Caco-2 (cell line): ENCODE data around the gene CEP83. TPM values are rescaled to one million over a fixed set of nuclear protein-coding genes. Genes with fewer than 3 reads are reported as not detected.

ENCODE experiments used
- BruUV-seq: library from RNA; stranded (reverse); fragments of 400-500 nt; replicated peaks from 2 replicates; lab custom pipeline; 2021; lab: Mats Ljungman, UMichigan
- CTCF ChIA-PET: fragments of 300-600 bp; sonication (Branson Sonifier 250); formaldehyde crosslinking; loops from one replicate; lab custom pipeline; 2022; ENCODE audit warnings: antibody characterized with exemption; lab: Charles Lee
- POLR2A ChIA-PET: fragments of 300-600 bp; sonication (Branson Sonifier 250); formaldehyde crosslinking; loops from one replicate; lab custom pipeline; 2022; ENCODE audit warnings: antibody characterized with exemption; lab: Charles Lee
- DNase-seq, 2 experiments: peaks; one replicate each; pipeline versions ENCODE4 v3.0.0 to v3.0.0-alpha.2; 2020 to 2022
- H3K27me3 ChIP-seq: replicated peaks from 2 replicates; pipeline ENCODE4 v1.6.0; 2011; ENCODE audit warnings: low read length; ENCODE audit not compliant: control insufficient read depth, insufficient read depth
- H3K36me3 ChIP-seq: 2 replicates; pipeline ENCODE4 v1.5.1; 2011; ENCODE audit warnings: low read length; ENCODE audit not compliant: control insufficient read depth, insufficient read depth
- H3K4me1 ChIP-seq: fragments of 250-450 bp; sonication (Bioruptor Pico); 2 replicates; pipeline ENCODE4 v1.5.1; 2020; ENCODE audit warnings: mild to moderate bottlenecking
- H3K4me3 ChIP-seq: 2 replicates; pipeline ENCODE4 v1.5.1; 2011; ENCODE audit warnings: low read depth, mild to moderate bottlenecking, control low read depth, low read length
- H3K9me3 ChIP-seq: fragments of 250-450 bp; sonication (Bioruptor Pico); 2 replicates; pipeline ENCODE4 v1.5.1; 2020; ENCODE audit warnings: mild to moderate bottlenecking, moderate library complexity
- H3K27ac Mint-ChIP-seq: one replicate; pipeline ENCODE4 v1.8.0; 2022; ENCODE audit warnings: mixed read lengths; ENCODE audit not compliant: unreplicated experiment
- H3K27me3 Mint-ChIP-seq: one replicate; pipeline ENCODE4 v1.8.0; 2022; ENCODE audit warnings: mixed read lengths; ENCODE audit not compliant: insufficient read depth, unreplicated experiment
- H3K36me3 Mint-ChIP-seq: one replicate; pipeline ENCODE4 v1.8.0; 2022; ENCODE audit warnings: mild to moderate bottlenecking, mixed read lengths; ENCODE audit not compliant: insufficient read depth, unreplicated experiment
- H3K4me1 Mint-ChIP-seq: one replicate; pipeline ENCODE4 v1.8.0; 2022; ENCODE audit warnings: low read depth, mixed read lengths; ENCODE audit not compliant: unreplicated experiment
- H3K4me3 Mint-ChIP-seq: one replicate; pipeline ENCODE4 v1.8.0; 2022; ENCODE audit warnings: mild to moderate bottlenecking, moderate library complexity, mixed read lengths; ENCODE audit not compliant: unreplicated experiment
- H3K9me3 Mint-ChIP-seq: one replicate; pipeline ENCODE4 v1.8.0; 2022; ENCODE audit warnings: mixed read lengths; ENCODE audit not compliant: unreplicated experiment
- CTCF ChIP-seq, 2 experiments: fragments of 200-600 bp in 1 of 2; IDR thresholded peaks; 1 replicate in 1 of 2; 2 replicates in 1 of 2; pipeline versions ENCODE4 v1.5.1 to v1.8.0; 2011 to 2022; ENCODE audit warnings: antibody characterized with exemption in 1 of 2, control low read depth in 1 of 2, inconsistent platforms in 1 of 2, low read depth in 1 of 2, low read length in 1 of 2, mild to moderate bottlenecking in 1 of 2, moderate library complexity in 1 of 2; ENCODE audit not compliant: insufficient read depth in 1 of 2, severe bottlenecking in 1 of 2, unreplicated experiment in 1 of 2
- intact Hi-C: fragments of 100-400 bp; cut with micrococcal nuclease; formaldehyde crosslinking; loops from one replicate; pipeline ENCODE4 v1.10.0; 2022; ENCODE audit not compliant: unreplicated experiment
- total RNA-seq: library from RNA; stranded (reverse); gene quantifications from 2 replicates; pipeline ENCODE4 v1.2.3, GENCODE V29; 2022

Gene CEP83
- total RNA-seq, 1 experiment from 2014 or later = 23.3 TPM

GRCh38 chr12:94445662-94446061, 14.0 kb downstream of the CEP83 start:
- H3K27me3 ChIP-seq = no peaks in the 10 kb centered on the region
- CTCF ChIA-PET = no interaction called here
- no peak for DNase-seq

GRCh38 chr12:94437303-94437702, 22.4 kb downstream of the CEP83 start:
- Mint-ChIP-seq H3K4me3 (no peak overlapping the region), H3K27ac (no peak overlapping the region), H3K36me3 (no peaks in the 10 kb centered on the region), H3K27me3 (no peaks in the 10 kb centered on the region), H3K4me1 (peaks cover 24% of the 10 kb centered on the region), H3K9me3 (peaks cover 27% of the 10 kb centered on the region)
- TF ChIP-seq CTCF (IDR thresholded peaks at IDR 0.05; ENCODE audit: insufficient read depth in 1 of 2, low read depth in 1 of 2, low read length in 1 of 2, severe bottlenecking in 1 of 2, unreplicated experiment in 1 of 2) = no peak
- Histone ChIP-seq H3K4me3 (no peak overlapping the region), H3K4me1 (peaks cover 34% of the 10 kb centered on the region), H3K27me3 (no peaks in the 10 kb centered on the region), H3K9me3 (peaks cover 17% of the 10 kb centered on the region), H3K36me3 (no peaks in the 10 kb centered on the region)
- BruUV-seq = no TSS peak
- no peak for DNase-seq
- ChIA-PET CTCF (no interaction called here), POLR2A (no interaction called here)
- intact Hi-C loops = no loop called here

More at GRCh38 chr12:94445662-94446061, 14.0 kb downstream of the CEP83 start:
- Mint-ChIP-seq H3K36me3 (no peaks in the 10 kb centered on the region), H3K4me1 (no peaks in the 10 kb centered on the region), H3K27ac (no peak overlapping the region), H3K4me3 (no peak overlapping the region), H3K9me3 (no peaks in the 10 kb centered on the region), H3K27me3 (no peaks in the 10 kb centered on the region)
- intact Hi-C loops = no loop called here
- POLR2A ChIA-PET = no interaction called here
- no TSS peak for BruUV-seq
- Histone ChIP-seq H3K4me1 (no peaks in the 10 kb centered on the region), H3K4me3 (no peak overlapping the region), H3K9me3 (peaks cover 1% of the 10 kb centered on the region; the same call in 1 of the 2 replicates), H3K36me3 (no peaks in the 10 kb centered on the region)
- TF ChIP-seq CTCF (IDR thresholded peaks at IDR 0.05; ENCODE audit: insufficient read depth in 1 of 2, low read depth in 1 of 2, low read length in 1 of 2, severe bottlenecking in 1 of 2, unreplicated experiment in 1 of 2) = no peak

- TF ChIP-seq CTCF (IDR thresholded peaks at IDR 0.05; ENCODE audit: insufficient read depth in 1 of 2, low read depth in 1 of 2, low read length in 1 of 2, severe bottlenecking in 1 of 2, unreplicated experiment in 1 of 2) = no peak
- BruUV-seq = no TSS peak
- Mint-ChIP-seq H3K27ac (peak overlapping the region; percentile 9), H3K36me3 (no peaks in the 10 kb centered on the region), H3K9me3 (peaks cover 41% of the 10 kb centered on the region), H3K4me3 (no peak overlapping the region), H3K4me1 (peaks cover 27% of the 10 kb centered on the region), H3K27me3 (no peaks in the 10 kb centered on the region)
- H3K4me3 ChIP-seq = no peak overlapping the region
- H3K36me3 ChIP-seq = no peaks in the 10 kb centered on the region
- POLR2A ChIA-PET = no interaction called here
- CTCF ChIA-PET = no interaction called here
- H3K4me1 ChIP-seq = peaks cover 34% of the 10 kb centered on the region
- intact Hi-C loops = loop anchor here (2.0 kb wide), 1 partner anchor 285 kb away; no protein-coding TSS in a partner anchor
- no peak for DNase-seq
- no peaks in the 10 kb centered on the region for H3K27me3 ChIP-seq
- H3K9me3 ChIP-seq = peaks cover 26% of the 10 kb centered on the region
These were observed 24.1 kb downstream of the CEP83 start for GRCh38 chr12:94435511-94435927.
